ENCODE measurements around the gene SYT12. TPM values are rescaled to one million over a fixed set of nuclear protein-coding genes. Genes with fewer than 3 reads are reported as not detected.

The SYT12 gene
- total and polyA plus RNA-seq, 2 of the 4 experiments (the other 2 are of a cell fraction): 0.54 to 0.74 TPM

- Histone ChIP-seq H2AK5ac (ENCODE audit: low read depth, low read length) (peak within 1 kb of the TSS; percentile 75), H3K79me1 (ENCODE audit: low read depth in 1 of 2, low read length in 2 of 2) (0 out of 4 replicates have a peak, but pooled peaks cover 0 to 12% of the 10 kb centered on the region in 2 experiments), H3K9ac (ENCODE audit: low read depth, low read length) (peak within 1 kb of the TSS; percentile 50), H2BK120ac (ENCODE audit: low read depth, low read length) (peak within 1 kb of the TSS; percentile 60), H3K9me1 (ENCODE audit: insufficient read depth, low read length) (peaks cover 10% of the 10 kb centered on the region), H3K14ac (replicated peaks; ENCODE audit: low read depth, low read length) (peak within 1 kb of the TSS; percentile 77; the same call in 1 of the 2 replicates), H2BK15ac (ENCODE audit: low read depth, low read length) (0 out of 3 replicates have a peak within 1 kb of the TSS, but pooled peaks have one; percentile 43), H4K91ac (ENCODE audit: insufficient read depth, low read depth, low read length) (peak within 1 kb of the TSS; percentile 47; the same call in 1 of the 2 replicates), H3K4me2 (ENCODE audit: low read depth, low read length) (peak within 1 kb of the TSS; percentile 79), H4K20me1 (ENCODE audit: insufficient read depth, low read length) (no peaks in the 10 kb centered on the region; the same call in 1 of the 2 replicates), H3K36me3 (ENCODE audit: control insufficient read depth, insufficient read depth, low read length) (no peaks in the 10 kb centered on the region), H4K5ac (ENCODE audit: low read depth, low read length) (peak within 1 kb of the TSS; percentile 72), H3K27me3 (ENCODE audit: control insufficient read depth, insufficient read depth, low read length) (no peaks in the 10 kb centered on the region), H2BK5ac (ENCODE audit: low read depth, low read length, poor library complexity, severe bottlenecking) (no peak within 1 kb of the TSS), H3K27ac (ENCODE audit: insufficient read depth, low read length) (peak within 1 kb of the TSS; percentile 34; the same call in 1 of the 2 replicates), H3K4me3 (ENCODE audit: insufficient read depth, low read depth, low read length) (peak within 1 kb of the TSS; percentile 54), H2AK9ac (replicated peaks; ENCODE audit: low read depth, low read length, poor library complexity) (peak within 1 kb of the TSS; percentile 79), H2BK20ac (ENCODE audit: low read depth, low read length) (peak within 1 kb of the TSS; percentile 22), H3K18ac (ENCODE audit: low read depth, low read length) (peak within 1 kb of the TSS; percentile 40; the same call in 1 of the 2 replicates), H3K56ac (ENCODE audit: extremely low read depth, insufficient read depth, low read length) (no peak within 1 kb of the TSS; the same call in 1 of the 2 replicates), H3K4ac (ENCODE audit: low read depth, low read length) (peak within 1 kb of the TSS; percentile 88), H3K9me3 (ENCODE audit: control insufficient read depth, insufficient read depth, low read length) (no peaks in the 10 kb centered on the region), H4K8ac (ENCODE audit: low read depth in 2 of 2, low read length in 2 of 2) (peak within 1 kb of the TSS; percentile 68 to 91; a peak in 2 of 4 replicates), H3K4me1 (ENCODE audit: control insufficient read depth, insufficient read depth, low read length) (peaks cover 22% of the 10 kb centered on the region), H2AFZ (replicated peaks; ENCODE audit: low read length, poor library complexity) (peak within 1 kb of the TSS; percentile 94), H3K23ac (ENCODE audit: low read depth, low read length) (peak within 1 kb of the TSS; percentile 66; the same call in 1 of the 2 replicates)
- ATAC-seq (ENCODE audit: low read depth) (peak; percentile 57), DNase-seq (no peak)
- WGBS, 2 experiments (ENCODE audit: extremely low coverage in 2 of 2, insufficient read length in 1 of 2): 18% methylated on average over 30 of the region's 72 CpGs; no CpG with 5 or more reads in 1 of the 2 experiments
- TF ChIP-seq RFX5 (IDR thresholded peaks at IDR 0.05; ENCODE audit: low read depth, low read length) (no peak), SMC3 (IDR thresholded peaks at IDR 0.05; ENCODE audit: low read depth, low read length) (no peak), CEBPB (IDR thresholded peaks at IDR 0.05; ENCODE audit: low read depth, low read length) (no peak), NFE2L2 (IDR thresholded peaks at IDR 0.05; ENCODE audit: low read depth, low read length) (no peak), POLR2A (IDR thresholded peaks at IDR 0.05; ENCODE audit: low read depth, low read length) (no peak), MAFK (IDR thresholded peaks at IDR 0.05; ENCODE audit: low read depth, low read length) (no peak), MXI1 (IDR thresholded peaks at IDR 0.05; ENCODE audit: borderline replicate concordance, low read depth, low read length) (no peak), MAZ (IDR thresholded peaks at IDR 0.05; ENCODE audit: borderline replicate concordance, low read depth, low read length) (no peak), USF2 (IDR thresholded peaks at IDR 0.05; ENCODE audit: low read depth, low read length) (no peak), CHD1 (IDR thresholded peaks at IDR 0.05; ENCODE audit: low read depth, low read length) (no peak)
- TF ChIP-seq, protein P1, sequence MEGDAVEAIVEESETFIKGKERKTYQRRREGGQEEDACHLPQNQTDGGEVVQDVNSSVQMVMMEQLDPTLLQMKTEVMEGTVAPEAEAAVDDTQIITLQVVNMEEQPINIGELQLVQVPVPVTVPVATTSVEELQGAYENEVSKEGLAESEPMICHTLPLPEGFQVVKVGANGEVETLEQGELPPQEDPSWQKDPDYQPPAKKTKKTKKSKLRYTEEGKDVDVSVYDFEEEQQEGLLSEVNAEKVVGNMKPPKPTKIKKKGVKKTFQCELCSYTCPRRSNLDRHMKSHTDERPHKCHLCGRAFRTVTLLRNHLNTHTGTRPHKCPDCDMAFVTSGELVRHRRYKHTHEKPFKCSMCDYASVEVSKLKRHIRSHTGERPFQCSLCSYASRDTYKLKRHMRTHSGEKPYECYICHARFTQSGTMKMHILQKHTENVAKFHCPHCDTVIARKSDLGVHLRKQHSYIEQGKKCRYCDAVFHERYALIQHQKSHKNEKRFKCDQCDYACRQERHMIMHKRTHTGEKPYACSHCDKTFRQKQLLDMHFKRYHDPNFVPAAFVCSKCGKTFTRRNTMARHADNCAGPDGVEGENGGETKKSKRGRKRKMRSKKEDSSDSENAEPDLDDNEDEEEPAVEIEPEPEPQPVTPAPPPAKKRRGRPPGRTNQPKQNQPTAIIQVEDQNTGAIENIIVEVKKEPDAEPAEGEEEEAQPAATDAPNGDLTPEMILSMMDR (conservative IDR thresholded peaks at IDR 0.05; ENCODE audit: low read depth, low read length): no peak
- POLR2A ChIA-PET (ENCODE audit: unreplicated experiment): no interaction called here
- intact Hi-C loops (cut with micrococcal nuclease) (no loop called here), in situ Hi-C loops (cut with MboI; ENCODE audit: low sequenced_read_pairs) (no loop called here), dilution Hi-C loops (cut with HindIII; ENCODE audit: low sequenced_read_pairs, unreplicated experiment) (no loop called here)
- no TSS peak for BruUV-seq (replicated peaks)
- CTCF ChIA-PET: no interaction called here
Measured at GRCh38 chr11:67056267-67057204, 33.6 kb downstream of the SYT12 start, which contains the start of gene RHOD. Gene RHOD, plus strand, starts transcription at chr11:67056847. Its CDS starts 56 bp downstream, at chr11:67056903.
